ENCODE data around the gene SH3PXD2A. TPM values are rescaled to one million over a fixed set of nuclear protein-coding genes. Genes with fewer than 3 reads are reported as not detected.

The SH3PXD2A gene
- total RNA-seq, 1 donor from 2014 or later = 8.3 TPM

- Mint-ChIP-seq H3K4me3 (no peak overlapping the region), H3K9me3 (no peaks in the 10 kb centered on the region), H3K36me3 (ENCODE audit: low read depth) (no peaks in the 10 kb centered on the region), H3K4me1 (peaks cover 3% of the 10 kb centered on the region), H3K27me3 (no peaks in the 10 kb centered on the region), H3K27ac (no peak overlapping the region)
- DNase-seq = no peak
- intact Hi-C loops (cut with micrococcal nuclease) = no loop called here
These were observed 128.7 kb downstream of the SH3PXD2A start for GRCh38 chr10:103726637-103727036.

- no peaks in the 10 kb centered on the region for H3K36me3 Mint-ChIP-seq (ENCODE audit: low read depth)
- H3K27me3 Mint-ChIP-seq = no peaks in the 10 kb centered on the region
- intact Hi-C loops (cut with micrococcal nuclease) = no loop called here
- no peak for DNase-seq
- no peak overlapping the region for H3K4me3 Mint-ChIP-seq
- H3K27ac Mint-ChIP-seq = no peak overlapping the region
- H3K9me3 Mint-ChIP-seq = no peaks in the 10 kb centered on the region
- no peaks in the 10 kb centered on the region for H3K4me1 Mint-ChIP-seq
These were observed 130.1 kb downstream of the SH3PXD2A start for GRCh38 chr10:103725242-103725641.

GRCh38 chr10:103724771-103725170 lies 130.6 kb downstream of the SH3PXD2A start:
- no peaks in the 10 kb centered on the region for H3K36me3 Mint-ChIP-seq (ENCODE audit: low read depth)
- H3K27me3 Mint-ChIP-seq = no peaks in the 10 kb centered on the region
- H3K27ac Mint-ChIP-seq = no peak overlapping the region
- intact Hi-C loops (cut with micrococcal nuclease) = no loop called here
- no peaks in the 10 kb centered on the region for H3K9me3 Mint-ChIP-seq
- no peak for DNase-seq
- no peak overlapping the region for H3K4me3 Mint-ChIP-seq
- H3K4me1 Mint-ChIP-seq = no peaks in the 10 kb centered on the region

- no peaks in the 10 kb centered on the region for H3K36me3 Mint-ChIP-seq (ENCODE audit: low read depth)
- no peak overlapping the region for H3K27ac Mint-ChIP-seq
- H3K4me1 Mint-ChIP-seq = peaks cover under 1% of the 10 kb centered on the region
- no peak overlapping the region for H3K4me3 Mint-ChIP-seq
- H3K9me3 Mint-ChIP-seq = no peaks in the 10 kb centered on the region
- no peaks in the 10 kb centered on the region for H3K27me3 Mint-ChIP-seq
- intact Hi-C loops (cut with micrococcal nuclease) = no loop called here
- DNase-seq = no peak
These were observed 131.3 kb downstream of the SH3PXD2A start for GRCh38 chr10:103724074-103724473.

- Mint-ChIP-seq H3K4me3 (no peak overlapping the region), H3K9me3 (no peaks in the 10 kb centered on the region), H3K27ac (no peak overlapping the region), H3K27me3 (no peaks in the 10 kb centered on the region), H3K4me1 (peaks cover 5% of the 10 kb centered on the region), H3K36me3 (ENCODE audit: low read depth) (no peaks in the 10 kb centered on the region)
- no peak for DNase-seq
- intact Hi-C loops (cut with micrococcal nuclease) = no loop called here
These were observed 131.8 kb downstream of the SH3PXD2A start for GRCh38 chr10:103723557-103723956.

- no peaks in the 10 kb centered on the region for H3K27me3 Mint-ChIP-seq
- intact Hi-C loops (cut with micrococcal nuclease) = no loop called here
- H3K4me3 Mint-ChIP-seq = no peak overlapping the region
- no peak overlapping the region for H3K27ac Mint-ChIP-seq
- H3K36me3 Mint-ChIP-seq (ENCODE audit: low read depth) = no peaks in the 10 kb centered on the region
- H3K9me3 Mint-ChIP-seq = no peaks in the 10 kb centered on the region
- H3K4me1 Mint-ChIP-seq = peaks cover 5% of the 10 kb centered on the region
- DNase-seq = no peak
These were observed 132.7 kb downstream of the SH3PXD2A start for GRCh38 chr10:103722632-103723031.

GRCh38 chr10:103720964-103721335 lies 134.4 kb downstream of the SH3PXD2A start:
- Mint-ChIP-seq H3K4me3 (no peak overlapping the region), H3K9me3 (no peaks in the 10 kb centered on the region), H3K27me3 (no peaks in the 10 kb centered on the region), H3K4me1 (peaks cover 5% of the 10 kb centered on the region), H3K36me3 (ENCODE audit: low read depth) (no peaks in the 10 kb centered on the region), H3K27ac (no peak overlapping the region)
- no peak for DNase-seq
- intact Hi-C loops (cut with micrococcal nuclease) = no loop called here

GRCh38 chr10:103720328-103720963 lies 134.9 kb downstream of the SH3PXD2A start:
- DNase-seq = no peak
- Mint-ChIP-seq H3K4me1 (peaks cover 5% of the 10 kb centered on the region), H3K36me3 (ENCODE audit: low read depth) (no peaks in the 10 kb centered on the region), H3K27ac (no peak overlapping the region), H3K27me3 (no peaks in the 10 kb centered on the region), H3K4me3 (no peak overlapping the region), H3K9me3 (no peaks in the 10 kb centered on the region)
- intact Hi-C loops (cut with micrococcal nuclease) = no loop called here

- Mint-ChIP-seq H3K27ac (no peak overlapping the region), H3K9me3 (no peaks in the 10 kb centered on the region), H3K36me3 (ENCODE audit: low read depth) (no peaks in the 10 kb centered on the region), H3K4me1 (peaks cover 5% of the 10 kb centered on the region), H3K27me3 (no peaks in the 10 kb centered on the region), H3K4me3 (no peak overlapping the region)
- DNase-seq = no peak
- intact Hi-C loops (cut with micrococcal nuclease) = no loop called here
These were observed 136.3 kb downstream of the SH3PXD2A start for GRCh38 chr10:103719036-103719435.

- H3K4me1 Mint-ChIP-seq = peaks cover 6% of the 10 kb centered on the region
- H3K4me3 Mint-ChIP-seq = no peak overlapping the region
- H3K36me3 Mint-ChIP-seq (ENCODE audit: low read depth) = no peaks in the 10 kb centered on the region
These were observed 137.1 kb downstream of the SH3PXD2A start for GRCh38 chr10:103718247-103718620.

GRCh38 chr10:103717341-103718246 lies 137.8 kb downstream of the SH3PXD2A start:
- Mint-ChIP-seq H3K36me3 (ENCODE audit: low read depth) (no peaks in the 10 kb centered on the region), H3K4me1 (peaks cover 9% of the 10 kb centered on the region), H3K9me3 (no peaks in the 10 kb centered on the region), H3K27ac (no peak overlapping the region), H3K27me3 (no peaks in the 10 kb centered on the region), H3K4me3 (no peak overlapping the region)
- intact Hi-C loops (cut with micrococcal nuclease) = no loop called here
- DNase-seq = no peak

More at GRCh38 chr10:103718247-103718620, 137.1 kb downstream of the SH3PXD2A start:
- Mint-ChIP-seq H3K27ac (no peak overlapping the region), H3K9me3 (no peaks in the 10 kb centered on the region), H3K27me3 (no peaks in the 10 kb centered on the region)
- intact Hi-C loops (cut with micrococcal nuclease) = no loop called here
- no peak for DNase-seq

GRCh38 chr10:103716206-103717160 lies 138.9 kb downstream of the SH3PXD2A start:
- Mint-ChIP-seq H3K27me3 (no peaks in the 10 kb centered on the region), H3K4me3 (no peak overlapping the region), H3K4me1 (peaks cover 9% of the 10 kb centered on the region), H3K36me3 (ENCODE audit: low read depth) (no peaks in the 10 kb centered on the region), H3K9me3 (no peaks in the 10 kb centered on the region), H3K27ac (no peak overlapping the region)
- intact Hi-C loops (cut with micrococcal nuclease) = no loop called here
- no peak for DNase-seq

- H3K9me3 Mint-ChIP-seq = no peaks in the 10 kb centered on the region
- H3K4me1 Mint-ChIP-seq = peaks cover 9% of the 10 kb centered on the region
- no peak overlapping the region for H3K4me3 Mint-ChIP-seq
- no peak overlapping the region for H3K27ac Mint-ChIP-seq
- no peaks in the 10 kb centered on the region for H3K36me3 Mint-ChIP-seq (ENCODE audit: low read depth)
- no peaks in the 10 kb centered on the region for H3K27me3 Mint-ChIP-seq
- intact Hi-C loops (cut with micrococcal nuclease) = no loop called here
- DNase-seq = no peak
These were observed 139.9 kb downstream of the SH3PXD2A start for GRCh38 chr10:103715430-103715829.
